Pons (tissue), 1 donor: ENCODE results near the gene RNF112.

Experiments used
- DNase-seq: peaks from one replicate; pipeline ENCODE4 v3.0.0-alpha.2; 2016; ENCODE audit warnings: low spot score

RNF112 gene

GRCh38 chr17:19388791-19389785 lies 21.9 kb upstream of the RNF112 start:
- DNase-seq: no peak

GRCh38 chr17:19390951-19391350 lies 20.1 kb upstream of the RNF112 start:
- no peak for DNase-seq

GRCh38 chr17:19391432-19391831 lies 19.6 kb upstream of the RNF112 start:
- no peak for DNase-seq

GRCh38 chr17:19392303-19392702 lies 18.7 kb upstream of the RNF112 start:
- DNase-seq: no peak

GRCh38 chr17:19397556-19398041 lies 13.4 kb upstream of the RNF112 start:
- DNase-seq: no peak

GRCh38 chr17:19398301-19399181 lies 12.5 kb upstream of the RNF112 start:
- no peak for DNase-seq

- no peak for DNase-seq
Measured at GRCh38 chr17:19399750-19400450, 11.1 kb upstream of the RNF112 start.

- DNase-seq: no peak
Measured at GRCh38 chr17:19401321-19402010, 9.6 kb upstream of the RNF112 start.

GRCh38 chr17:19402171-19402570 lies 8.9 kb upstream of the RNF112 start:
- no peak for DNase-seq

- DNase-seq: no peak
Measured at GRCh38 chr17:19403021-19403420, 8.0 kb upstream of the RNF112 start.

GRCh38 chr17:19404264-19404663 lies 6.8 kb upstream of the RNF112 start:
- no peak for DNase-seq

GRCh38 chr17:19405114-19405513 lies 5.9 kb upstream of the RNF112 start:
- DNase-seq: no peak

GRCh38 chr17:19407601-19408345 lies 3.3 kb upstream of the RNF112 start:
- DNase-seq: no peak

GRCh38 chr17:19408346-19408710 lies 2.7 kb upstream of the RNF112 start:
- no peak for DNase-seq

- no peak for DNase-seq
Measured at GRCh38 chr17:19409066-19409465, 2.0 kb upstream of the RNF112 start.

GRCh38 chr17:19409509-19409908 lies 1.5 kb upstream of the RNF112 start:
- DNase-seq: peak; percentile 26

GRCh38 chr17:19410091-19410490 lies 941 bp upstream of the RNF112 start:
- no peak for DNase-seq

GRCh38 chr17:19411631-19412030 lies 599 bp downstream of the RNF112 start:
- no peak for DNase-seq

GRCh38 chr17:19412510-19412909 lies 1.5 kb downstream of the RNF112 start:
- DNase-seq: no peak

GRCh38 chr17:19412984-19413383 lies 2.0 kb downstream of the RNF112 start:
- DNase-seq: no peak

- DNase-seq: no peak
Measured at GRCh38 chr17:19413761-19414160, 2.7 kb downstream of the RNF112 start.
